NOMO-1 (cell line): ENCODE data around the gene PGLYRP4.

Experiments
- DNase-seq, 2 experiments: peaks; one replicate each; lab custom pipeline; 2025; ENCODE audit not compliant: unreplicated experiment in 2 of 2; lab: John Stamatoyannopoulos, UW

PGLYRP4 gene

GRCh38 chr1:153293480-153293775, 55.2 kb downstream of the PGLYRP4 start:
- DNase-seq, result no peak

DNA sequence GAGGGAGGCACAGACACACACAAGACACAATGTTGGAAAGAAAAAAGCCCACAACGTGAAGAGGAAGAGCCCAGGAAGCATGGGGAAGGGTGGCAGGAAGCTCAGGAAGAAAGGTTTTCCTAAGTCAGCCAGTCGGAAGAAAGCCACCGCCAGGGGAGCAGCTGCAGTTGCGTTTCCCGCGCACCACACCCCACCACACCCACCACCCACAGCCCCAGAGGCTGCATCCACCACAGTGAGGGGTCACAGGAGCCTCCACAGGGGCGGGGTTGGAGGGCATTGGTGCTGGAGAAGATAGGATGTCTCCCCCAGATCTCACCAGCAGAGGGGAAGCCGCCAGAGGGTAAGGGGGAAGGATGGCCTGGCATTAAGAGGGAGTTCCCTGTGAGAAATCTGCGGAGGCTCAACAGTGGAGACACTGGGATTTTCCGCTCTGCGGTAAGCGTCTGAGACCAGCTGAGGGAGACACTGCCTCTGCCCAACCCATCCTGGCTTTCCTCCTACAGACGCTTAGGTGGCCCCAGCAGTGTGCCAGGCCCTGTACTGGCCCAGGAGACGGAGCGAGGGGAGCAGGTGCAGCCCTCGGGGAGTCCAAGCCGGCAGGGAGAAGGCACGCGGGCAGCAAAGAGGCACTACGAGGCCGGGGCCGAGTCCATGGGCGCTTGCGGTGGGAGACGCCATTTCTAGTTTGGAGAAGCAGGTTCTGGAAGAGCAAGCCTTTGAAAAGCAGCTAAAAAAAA, 55.7 kb downstream of the PGLYRP4 start:
- DNase-seq, result no peak

DNA sequence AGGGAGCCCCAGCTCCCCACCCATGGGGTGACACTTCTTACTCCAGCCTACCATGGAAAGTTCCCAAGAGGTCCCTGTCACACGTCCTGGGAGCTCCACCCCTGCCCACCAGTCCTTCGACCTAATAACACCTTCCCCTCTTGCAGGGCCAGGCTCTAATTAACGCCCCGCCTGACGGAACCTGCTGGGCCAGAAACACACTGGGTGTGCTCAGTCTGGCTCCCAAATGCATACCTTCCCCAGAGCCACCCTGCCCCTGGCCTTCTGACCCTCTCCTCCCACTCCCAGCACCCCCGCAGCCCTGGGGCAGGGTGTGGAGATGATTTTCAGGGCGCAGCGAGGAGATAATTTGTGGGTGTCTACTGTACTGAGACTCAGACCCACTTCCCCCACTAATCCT, 56.5 kb downstream of the PGLYRP4 start:
- DNase-seq, result no peak

GRCh38 chr1:153291514-153291913, 57.1 kb downstream of the PGLYRP4 start:
- no peak for DNase-seq

- no peak for DNase-seq
Measured at GRCh38 chr1:153288634-153289275, 59.9 kb downstream of the PGLYRP4 start.
